RWPE2 (cell line): ENCODE data around the gene TOP2B.

Experiments
- ATAC-seq: fragments of 200-7000 bp; cut with Tn5 transposase; 3 replicates; pipeline ENCODE4 v1.9.1; 2021; ENCODE audit warnings: low read depth
- DNase-seq: peaks from one replicate; pipeline ENCODE4 v3.0.0-alpha.2; 2020; ENCODE audit warnings: low spot score
- H3K27ac ChIP-seq: fragments of 450-650 bp; 2 replicates; pipeline ENCODE4 v1.5.1; 2017; ENCODE audit warnings: mild to moderate bottlenecking; ENCODE audit not compliant: poor library complexity, severe bottlenecking
- H3K27me3 ChIP-seq: fragments of 250-450 bp; sonication (Bioruptor Pico); 2 replicates; pipeline ENCODE4 v1.5.1; 2021; ENCODE audit warnings: mild to moderate bottlenecking, moderate library complexity; ENCODE audit not compliant: insufficient read depth, poor library complexity, severe bottlenecking
- H3K36me3 ChIP-seq: fragments of 250-450 bp; sonication (Bioruptor Pico); 2 replicates; pipeline ENCODE4 v1.5.1; 2020; ENCODE audit warnings: low read depth, mild to moderate bottlenecking, moderate library complexity
- H3K4me1 ChIP-seq: fragments of 250-450 bp; sonication (Bioruptor Pico); 2 replicates; pipeline ENCODE4 v1.5.1; 2021; ENCODE audit warnings: mild to moderate bottlenecking, moderate library complexity; ENCODE audit not compliant: insufficient read depth, poor library complexity, severe bottlenecking
- H3K4me3 ChIP-seq: fragments of 250-450 bp; sonication (Bioruptor Pico); 2 replicates; pipeline ENCODE4 v1.5.1; 2021; ENCODE audit warnings: mild to moderate bottlenecking, moderate library complexity; ENCODE audit not compliant: severe bottlenecking
- H3K9me3 ChIP-seq: fragments of 250-450 bp; sonication (Bioruptor Pico); 2 replicates; pipeline ENCODE4 v1.5.1; 2021; ENCODE audit warnings: mild to moderate bottlenecking, moderate library complexity; ENCODE audit not compliant: severe bottlenecking
- CTCF ChIP-seq: fragments of 450-650 bp; IDR thresholded peaks from one replicate; pipeline ENCODE4 v1.5.1; 2017; ENCODE audit warnings: mild to moderate bottlenecking, moderate library complexity; ENCODE audit not compliant: poor library complexity, severe bottlenecking

Gene TOP2B

GRCh38 chr3:25555695-25556437 lies 108.8 kb downstream of the TOP2B start:
- Histone ChIP-seq H3K4me1 (no peaks in the 10 kb centered on the region), H3K27ac (no peak overlapping the region), H3K27me3 (no peaks in the 10 kb centered on the region), H3K9me3 (no peaks in the 10 kb centered on the region), H3K36me3 (no peaks in the 10 kb centered on the region), H3K4me3 (no peak overlapping the region)
- no peak for DNase-seq
- ATAC-seq, result no peak
- TF ChIP-seq CTCF, result no peak

GRCh38 chr3:25554376-25554775 lies 110.3 kb downstream of the TOP2B start:
- Histone ChIP-seq H3K27ac (no peak overlapping the region), H3K9me3 (no peaks in the 10 kb centered on the region), H3K4me3 (no peak overlapping the region), H3K4me1 (no peaks in the 10 kb centered on the region), H3K36me3 (no peaks in the 10 kb centered on the region), H3K27me3 (no peaks in the 10 kb centered on the region)
- DNase-seq (no peak), ATAC-seq (no peak)
- no peak for TF ChIP-seq CTCF

- no peak for TF ChIP-seq CTCF
- DNase-seq (no peak), ATAC-seq (no peak)
- Histone ChIP-seq H3K4me3 (no peak overlapping the region), H3K27me3 (no peaks in the 10 kb centered on the region), H3K27ac (no peak overlapping the region), H3K9me3 (no peaks in the 10 kb centered on the region), H3K4me1 (no peaks in the 10 kb centered on the region), H3K36me3 (no peaks in the 10 kb centered on the region)
Observed at GRCh38 chr3:25552251-25552650, 112.5 kb downstream of the TOP2B start.

- no peak overlapping the region for H3K4me3 ChIP-seq
- DNase-seq (no peak), ATAC-seq (peak; percentile 42; the same call in 2 of the 3 replicates)
- no peaks in the 10 kb centered on the region for H3K4me1 ChIP-seq
- no peaks in the 10 kb centered on the region for H3K27me3 ChIP-seq
- H3K36me3 ChIP-seq, result no peaks in the 10 kb centered on the region
- no peak overlapping the region for H3K27ac ChIP-seq
- TF ChIP-seq CTCF, result no peak
- H3K9me3 ChIP-seq, result no peaks in the 10 kb centered on the region
Observed at GRCh38 chr3:25548836-25549235, 115.9 kb downstream of the TOP2B start.

- no peak for TF ChIP-seq CTCF
- DNase-seq (no peak), ATAC-seq (no peak)
- no peaks in the 10 kb centered on the region for H3K36me3 ChIP-seq
- no peak overlapping the region for H3K4me3 ChIP-seq
- H3K4me1 ChIP-seq, result no peaks in the 10 kb centered on the region
- no peak overlapping the region for H3K27ac ChIP-seq
- H3K9me3 ChIP-seq, result no peaks in the 10 kb centered on the region
- no peaks in the 10 kb centered on the region for H3K27me3 ChIP-seq
Observed at GRCh38 chr3:25547943-25548674, 116.6 kb downstream of the TOP2B start.
